Loucy (cell line): ENCODE data around the gene RHEB.

ENCODE experiments used
- CTCF ChIP-seq: fragments of 200-600 bp; sonication (generic); conservative IDR thresholded peaks from 2 replicates; pipeline ENCODE4 v1.5.1; 2014; ENCODE audit warnings: mild to moderate bottlenecking, antibody characterized with exemption, low read length
- EZH2phosphoT487 ChIP-seq: fragments of 200-600 bp; IDR thresholded peaks from 2 replicates; pipeline ENCODE4 v1.6.1; 2018; ENCODE audit warnings: antibody characterized with exemption, mild to moderate bottlenecking, moderate library complexity, borderline replicate concordance

GRCh38 chr7:151549083-151549482 is 29.4 kb upstream of the RHEB start:
- no peak for TF ChIP-seq CTCF
- TF ChIP-seq EZH2phosphoT487 = no peak
